Raji (cell line): ENCODE measurements around the gene KIAA1958.

Source experiments
- POLR2A ChIP-seq: IDR thresholded peaks from 2 replicates; pipeline ENCODE4 v1.6.1; 2011; ENCODE audit warnings: low read depth, low read length, control low read depth; ENCODE audit not compliant: insufficient read depth

Gene KIAA1958

DNA sequence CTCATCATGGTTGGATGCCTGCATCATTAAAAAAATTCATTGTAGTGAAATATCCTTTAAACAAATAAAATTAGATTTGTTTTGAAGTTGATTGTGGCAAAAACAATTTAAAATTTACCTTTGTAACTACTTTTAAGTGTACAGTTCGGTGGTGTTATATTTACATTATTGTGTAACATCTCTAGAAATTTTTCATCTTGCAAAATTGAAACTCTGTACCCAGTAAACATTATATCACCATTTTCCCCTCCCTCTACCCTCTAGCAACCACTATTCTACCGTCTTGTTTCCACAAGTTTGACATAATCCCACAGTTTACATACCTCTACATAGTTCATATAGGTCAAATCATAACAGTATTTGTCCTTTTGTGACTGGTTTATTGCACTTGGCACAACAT, 2.0 kb upstream of the KIAA1958 start:
- no peak for TF ChIP-seq POLR2A

DNA sequence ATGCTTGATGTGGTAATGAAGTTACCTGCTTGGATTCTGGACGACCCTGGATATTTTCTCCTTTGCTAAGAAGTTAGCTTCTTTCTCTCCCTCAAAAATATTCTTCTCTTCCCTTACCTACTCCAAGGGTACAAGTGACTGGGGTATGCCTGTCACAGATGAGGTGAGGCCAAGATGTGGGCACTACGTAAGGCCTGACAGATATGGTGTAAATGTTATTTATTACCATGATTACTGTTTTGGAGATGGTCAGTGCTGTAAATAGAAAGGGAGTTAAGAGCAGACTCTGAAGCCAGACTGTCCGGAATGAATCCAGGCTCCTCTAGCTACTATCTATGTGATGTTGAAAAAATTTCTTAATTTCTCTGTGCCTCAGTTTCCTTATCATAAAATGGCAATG, 1.1 kb upstream of the KIAA1958 start:
- TF ChIP-seq POLR2A: no peak

- peak; percentile 25; the same call in 1 of the 2 replicates for TF ChIP-seq POLR2A
Measured at GRCh38 chr9:112487008-112487798, 576 bp downstream of the KIAA1958 start.

- TF ChIP-seq POLR2A: no peak
Measured at GRCh38 chr9:112487799-112488340, 1.2 kb downstream of the KIAA1958 start.

DNA sequence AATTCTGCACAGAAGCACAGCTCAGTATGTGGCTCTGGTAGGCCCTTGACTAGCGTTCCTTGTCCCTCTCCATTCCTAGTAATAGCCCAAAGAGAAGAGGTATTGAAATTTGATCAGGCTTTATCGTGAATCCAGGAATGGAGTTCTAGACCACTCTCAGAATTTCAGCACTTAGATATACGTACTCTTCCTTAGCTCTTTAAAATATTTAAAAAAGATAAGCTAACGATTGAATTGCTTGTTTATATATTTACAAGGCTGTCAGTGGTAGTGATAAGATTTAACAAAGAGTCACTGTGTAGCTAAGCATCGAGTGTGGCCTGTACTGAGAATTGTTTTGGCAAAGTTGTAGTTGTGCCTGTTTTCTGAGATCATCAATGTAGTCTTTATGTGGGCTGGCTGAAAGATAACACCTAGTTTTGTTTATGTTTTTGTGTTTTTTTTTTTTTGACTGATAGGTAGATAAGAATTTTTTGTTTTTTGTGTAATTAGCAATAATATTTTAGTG, 2.5 kb downstream of the KIAA1958 start:
- TF ChIP-seq POLR2A: no peak

GRCh38 chr9:112489876-112490666, 3.4 kb downstream of the KIAA1958 start:
- TF ChIP-seq POLR2A: no peak

- TF ChIP-seq POLR2A: no peak
Measured at GRCh38 chr9:112493393-112494137, 6.9 kb downstream of the KIAA1958 start.

DNA sequence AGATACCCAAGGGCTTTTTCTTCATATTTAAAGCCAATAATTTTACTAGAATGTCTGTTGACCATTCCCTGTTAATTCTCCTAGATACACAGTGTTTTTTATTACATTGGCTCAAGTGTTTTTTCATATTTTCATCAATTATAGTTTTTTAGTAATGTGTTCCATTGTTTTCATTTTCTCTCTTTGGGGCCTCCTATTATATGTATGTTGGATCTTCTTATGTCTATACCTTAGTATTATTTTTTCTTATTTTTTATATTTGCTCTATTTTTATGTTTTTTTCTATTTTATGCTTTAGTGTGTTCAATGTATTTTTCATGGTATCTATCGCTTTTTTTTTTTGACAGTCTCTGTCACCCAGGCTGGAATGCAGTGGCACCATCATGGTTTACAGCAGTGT, 7.5 kb downstream of the KIAA1958 start:
- TF ChIP-seq POLR2A: no peak

GRCh38 chr9:112495614-112496013, 9.0 kb downstream of the KIAA1958 start:
- no peak for TF ChIP-seq POLR2A

DNA sequence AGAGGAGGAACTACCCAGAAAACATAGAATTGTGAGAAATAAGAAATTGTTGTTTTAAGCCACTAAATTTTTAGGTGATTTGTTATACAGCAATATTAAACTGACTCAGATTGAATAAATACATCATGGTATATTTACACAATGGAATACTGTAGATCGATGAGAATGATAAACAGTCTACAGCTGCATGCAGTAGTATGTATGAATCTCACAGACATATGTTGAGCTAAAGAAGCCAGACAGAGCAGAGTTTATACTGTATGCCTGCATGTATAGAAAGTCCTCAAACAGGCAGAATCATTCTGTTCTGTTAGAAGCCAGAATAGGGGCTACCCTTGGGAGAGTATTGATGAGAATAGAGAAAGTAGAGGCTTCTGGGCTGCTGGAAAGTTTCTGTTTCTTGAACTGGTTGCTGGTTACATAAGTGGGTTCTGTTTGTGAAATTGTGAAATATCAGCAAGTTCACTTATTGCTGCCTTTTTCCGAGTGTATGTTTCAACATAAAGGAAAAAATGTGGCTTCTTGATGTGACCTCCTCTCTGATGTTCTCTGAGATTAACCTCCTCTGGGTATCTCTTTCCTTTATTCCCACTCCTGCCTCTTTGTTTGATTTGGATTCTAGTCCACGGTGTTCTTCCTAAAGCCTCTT, 9.6 kb downstream of the KIAA1958 start:
- no peak for TF ChIP-seq POLR2A

- TF ChIP-seq POLR2A: no peak
Measured at GRCh38 chr9:112500842-112501241, 14.2 kb downstream of the KIAA1958 start.

DNA sequence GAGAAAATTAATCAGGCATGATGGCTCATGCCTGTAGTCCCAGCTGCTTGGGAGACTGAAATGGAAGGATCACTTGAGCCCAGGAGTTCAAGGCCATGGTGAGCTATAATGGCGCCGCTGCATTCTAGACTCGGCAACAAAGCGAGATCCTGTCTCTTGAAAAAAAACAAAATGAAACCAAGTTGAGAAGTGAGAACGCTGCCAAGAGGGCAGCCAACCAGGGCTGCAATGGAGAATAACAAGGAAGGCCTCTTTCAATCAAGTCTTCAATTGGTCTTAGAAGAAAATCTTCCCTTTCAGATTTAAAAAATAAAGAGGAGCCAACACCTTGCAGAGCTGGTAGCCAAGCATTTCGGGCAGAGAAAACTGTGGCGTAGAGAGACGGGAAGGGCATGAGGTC, 14.7 kb downstream of the KIAA1958 start:
- no peak for TF ChIP-seq POLR2A

DNA sequence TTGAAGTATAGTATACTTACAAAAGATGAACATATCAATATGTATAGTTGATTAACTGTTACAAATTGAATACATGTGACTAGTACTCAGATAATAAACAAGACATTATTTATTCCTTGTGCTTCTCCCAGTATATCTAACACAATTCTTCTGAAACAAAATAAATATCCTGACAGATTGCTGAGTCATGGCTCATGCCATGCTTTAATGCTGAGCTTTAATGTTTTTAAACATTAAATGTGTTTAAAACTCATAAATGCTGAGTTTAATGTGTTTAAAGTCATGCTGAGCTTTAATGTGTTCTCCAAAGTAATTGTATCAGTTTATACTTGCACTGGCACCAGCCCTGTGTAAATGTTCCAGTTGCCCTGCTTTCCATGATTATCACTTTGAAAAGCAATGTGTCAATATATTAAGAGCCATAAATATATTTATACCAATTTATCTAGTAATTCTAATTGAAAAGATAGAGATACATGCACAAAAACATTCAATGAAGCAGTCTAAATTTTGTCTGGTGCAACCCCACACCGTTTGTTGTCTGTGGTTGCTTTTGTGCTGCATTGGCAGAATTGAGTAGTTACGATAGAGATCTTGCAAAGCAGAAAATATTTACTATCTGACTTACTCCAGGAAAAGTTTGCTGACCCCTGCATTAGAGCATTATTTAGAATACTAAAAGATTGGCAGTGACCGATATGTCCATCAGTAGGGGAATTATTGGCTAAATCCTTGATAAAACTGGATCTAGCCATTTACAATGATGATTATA, 15.7 kb downstream of the KIAA1958 start:
- TF ChIP-seq POLR2A: no peak

GRCh38 chr9:112503170-112503569, 16.5 kb downstream of the KIAA1958 start:
- TF ChIP-seq POLR2A: no peak

DNA sequence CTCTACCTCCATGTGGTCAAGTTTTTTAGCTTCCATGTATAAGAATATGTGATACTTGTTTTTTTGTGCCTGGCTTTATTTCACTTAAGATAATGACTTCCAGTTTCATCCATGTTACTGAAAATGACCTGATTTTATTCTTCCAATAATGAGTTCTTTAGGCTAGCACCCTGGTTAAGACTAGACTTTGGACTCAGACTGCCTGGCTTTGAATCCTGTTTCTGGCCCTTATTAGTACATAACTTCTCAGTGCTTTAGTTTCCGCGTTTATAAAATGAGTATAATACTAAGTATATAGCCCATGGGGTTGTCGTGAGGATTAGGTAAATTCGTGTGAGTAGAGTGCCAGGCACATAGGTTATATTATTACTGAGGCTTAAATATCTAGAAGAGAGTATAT, 18.5 kb downstream of the KIAA1958 start:
- TF ChIP-seq POLR2A: no peak
